ENCODE data around the gene ANAPC16.

ANAPC16 gene

DNA sequence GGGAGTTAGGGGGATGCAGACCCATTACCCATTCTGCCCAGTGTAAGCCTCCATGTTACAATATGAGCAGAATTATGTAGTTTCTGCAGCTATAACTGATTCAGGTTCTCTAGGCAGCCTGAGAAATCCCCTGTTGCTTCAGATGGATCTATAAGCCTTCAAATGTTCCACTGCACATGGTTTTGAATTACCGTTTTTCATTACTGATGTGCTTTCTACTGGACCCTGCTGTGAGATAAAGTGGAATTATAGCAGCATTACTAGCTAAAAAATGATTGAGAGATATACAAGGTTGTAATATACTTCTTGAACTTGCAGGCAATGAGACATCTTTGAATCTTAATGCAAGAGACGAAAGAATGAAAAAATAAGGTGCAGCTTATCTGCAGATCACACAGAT lies 38.4 kb upstream of the ANAPC16 start:
- H3K4me1 ChIP-seq (ENCODE audit: control insufficient read depth, insufficient read depth, low read length, poor library complexity, severe bottlenecking) = no peaks in the 10 kb centered on the region
- no peak overlapping the region for H3K4me3 ChIP-seq (ENCODE audit: insufficient read depth, low read depth, low read length, poor library complexity, severe bottlenecking)

DNA sequence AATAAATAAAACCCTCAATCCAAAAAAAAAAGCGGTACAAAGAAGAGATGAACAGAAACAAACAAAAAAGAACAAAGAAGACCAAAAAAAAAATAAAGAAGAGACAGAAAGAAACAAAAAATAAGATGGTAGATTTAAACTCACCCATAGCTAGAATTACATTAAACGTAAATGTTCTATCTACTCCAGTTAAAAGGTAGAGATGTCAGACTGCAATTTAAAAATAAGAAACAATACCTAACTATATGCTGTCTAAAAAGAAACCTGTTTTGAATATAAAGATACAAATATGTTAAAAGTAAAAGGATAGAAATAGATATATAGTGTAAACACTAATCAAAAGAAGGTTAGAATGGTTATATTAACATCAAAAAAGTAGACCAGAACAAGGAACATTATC lies 31.7 kb upstream of the ANAPC16 start:
- DNase-seq = no peak
- Histone ChIP-seq H3K9me3 (ENCODE audit: control insufficient read depth, low read length) (no peaks in the 10 kb centered on the region), H3K4me3 (ENCODE audit: insufficient read depth, low read depth, low read length, poor library complexity, severe bottlenecking) (no peak overlapping the region), H3K27ac (ENCODE audit: insufficient read depth, low read length, poor library complexity, severe bottlenecking) (no peak overlapping the region), H3K27me3 (replicated peaks; ENCODE audit: control insufficient read depth, insufficient read depth, low read length, poor library complexity, severe bottlenecking) (no peaks in the 10 kb centered on the region), H3K36me3 (ENCODE audit: control insufficient read depth, insufficient read depth, low read length) (peaks cover 8% of the 10 kb centered on the region), H3K4me1 (ENCODE audit: control insufficient read depth, insufficient read depth, low read length, poor library complexity, severe bottlenecking) (no peaks in the 10 kb centered on the region)

More for the DNA sequence above, 38.4 kb upstream of the ANAPC16 start:
- Histone ChIP-seq H3K9me3 (ENCODE audit: control insufficient read depth, low read length) (no peaks in the 10 kb centered on the region), H3K27me3 (replicated peaks; ENCODE audit: control insufficient read depth, insufficient read depth, low read length, poor library complexity, severe bottlenecking) (no peaks in the 10 kb centered on the region), H3K27ac (ENCODE audit: insufficient read depth, low read length, poor library complexity, severe bottlenecking) (no peak overlapping the region), H3K36me3 (ENCODE audit: control insufficient read depth, insufficient read depth, low read length) (peaks cover 10% of the 10 kb centered on the region)
- no peak for DNase-seq

DNA sequence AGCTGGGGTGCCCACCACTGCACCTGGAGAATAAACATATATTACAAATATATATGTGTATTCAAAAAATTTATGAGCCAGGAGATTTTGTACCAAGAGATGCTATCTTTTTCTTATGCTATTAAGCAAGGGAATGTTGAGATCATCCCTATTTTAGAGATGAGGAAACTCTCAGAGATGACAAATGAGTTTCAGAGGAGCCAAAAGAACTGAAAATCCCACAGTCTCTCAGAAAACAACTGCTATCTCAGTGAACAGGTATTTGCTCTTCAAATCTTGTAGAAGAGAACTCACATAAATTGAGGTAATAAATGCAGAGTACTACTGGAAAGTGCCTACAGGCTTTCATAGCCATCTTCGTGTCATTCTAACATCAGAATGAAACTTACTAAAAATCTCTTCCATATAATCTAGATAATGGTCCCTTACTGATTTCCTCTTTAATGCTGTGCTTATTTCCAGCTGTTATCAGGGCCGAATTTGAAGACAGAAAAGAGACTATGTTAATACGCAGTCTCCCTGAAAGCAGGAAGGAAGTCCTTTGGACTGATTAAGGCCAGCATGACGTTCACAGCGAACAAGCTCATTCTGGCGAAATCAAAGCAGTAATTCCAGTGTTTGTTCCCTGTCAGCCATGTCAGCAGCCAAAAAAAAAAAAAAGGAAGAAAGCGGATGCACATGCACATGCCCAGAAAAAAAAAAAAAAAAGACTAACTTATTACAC lies 29.4 kb upstream of the ANAPC16 start:
- no peak for DNase-seq
- H3K27ac ChIP-seq (ENCODE audit: insufficient read depth, low read length, poor library complexity, severe bottlenecking) = no peak overlapping the region

DNA sequence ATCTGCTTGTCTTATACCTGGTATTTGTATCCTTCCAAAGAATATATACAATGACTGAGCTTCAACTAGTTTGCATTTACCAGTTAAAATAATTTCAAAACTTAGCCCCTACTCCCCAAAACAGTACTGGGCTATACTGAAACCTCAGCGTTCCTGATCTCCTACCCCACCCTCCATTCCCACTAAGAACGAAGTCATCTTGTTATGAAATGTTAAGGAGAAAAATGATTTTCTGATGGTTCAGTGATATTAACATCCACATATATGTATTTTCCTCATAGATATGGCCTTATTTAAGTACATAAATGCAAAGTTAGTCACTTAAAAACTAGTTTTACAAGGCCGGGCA lies 28.9 kb upstream of the ANAPC16 start:
- H3K4me3 ChIP-seq (ENCODE audit: insufficient read depth, low read depth, low read length, poor library complexity, severe bottlenecking) = no peak overlapping the region
- peaks cover 2% of the 10 kb centered on the region for H3K36me3 ChIP-seq (ENCODE audit: control insufficient read depth, insufficient read depth, low read length)
- no peaks in the 10 kb centered on the region for H3K27me3 ChIP-seq (replicated peaks; ENCODE audit: control insufficient read depth, insufficient read depth, low read length, poor library complexity, severe bottlenecking)
- H3K9me3 ChIP-seq (ENCODE audit: control insufficient read depth, low read length) = no peaks in the 10 kb centered on the region
- H3K4me1 ChIP-seq (ENCODE audit: control insufficient read depth, insufficient read depth, low read length, poor library complexity, severe bottlenecking) = no peaks in the 10 kb centered on the region
- DNase-seq = no peak
- H3K27ac ChIP-seq (ENCODE audit: insufficient read depth, low read length, poor library complexity, severe bottlenecking) = no peak overlapping the region

More for the DNA sequence above, 29.4 kb upstream of the ANAPC16 start:
- Histone ChIP-seq H3K4me3 (ENCODE audit: insufficient read depth, low read depth, low read length, poor library complexity, severe bottlenecking) (no peak overlapping the region), H3K27me3 (replicated peaks; ENCODE audit: control insufficient read depth, insufficient read depth, low read length, poor library complexity, severe bottlenecking) (no peaks in the 10 kb centered on the region), H3K9me3 (ENCODE audit: control insufficient read depth, low read length) (no peaks in the 10 kb centered on the region), H3K36me3 (ENCODE audit: control insufficient read depth, insufficient read depth, low read length) (peaks cover 3% of the 10 kb centered on the region), H3K4me1 (ENCODE audit: control insufficient read depth, insufficient read depth, low read length, poor library complexity, severe bottlenecking) (no peaks in the 10 kb centered on the region)

DNA sequence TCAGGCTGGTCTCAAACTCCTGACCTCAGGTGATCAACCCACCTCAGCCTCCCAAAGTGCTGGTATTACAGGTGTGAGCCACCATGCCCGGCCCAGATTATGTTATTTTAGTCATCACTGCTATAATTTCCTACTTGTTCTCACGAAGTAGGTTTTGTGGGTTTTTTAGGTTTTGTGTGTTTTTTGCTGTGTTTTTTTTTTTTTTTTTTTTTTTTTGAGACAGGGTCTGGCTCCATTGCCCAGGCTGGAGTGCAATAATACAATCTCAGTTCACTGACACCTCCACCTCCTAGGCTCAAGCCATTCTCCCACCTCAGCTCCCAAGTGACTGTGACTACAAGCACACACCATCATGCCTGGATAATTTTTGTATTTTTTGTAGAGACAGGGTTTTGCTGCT lies 20.9 kb upstream of the ANAPC16 start:
- Histone ChIP-seq H3K4me1 (ENCODE audit: control insufficient read depth, insufficient read depth, low read length, poor library complexity, severe bottlenecking) (no peaks in the 10 kb centered on the region), H3K4me3 (ENCODE audit: insufficient read depth, low read depth, low read length, poor library complexity, severe bottlenecking) (no peak overlapping the region), H3K27me3 (replicated peaks; ENCODE audit: control insufficient read depth, insufficient read depth, low read length, poor library complexity, severe bottlenecking) (no peaks in the 10 kb centered on the region), H3K9me3 (ENCODE audit: control insufficient read depth, low read length) (no peaks in the 10 kb centered on the region), H3K27ac (ENCODE audit: insufficient read depth, low read length, poor library complexity, severe bottlenecking) (no peak overlapping the region), H3K36me3 (ENCODE audit: control insufficient read depth, insufficient read depth, low read length) (peaks cover 2% of the 10 kb centered on the region)
- DNase-seq = no peak

DNA sequence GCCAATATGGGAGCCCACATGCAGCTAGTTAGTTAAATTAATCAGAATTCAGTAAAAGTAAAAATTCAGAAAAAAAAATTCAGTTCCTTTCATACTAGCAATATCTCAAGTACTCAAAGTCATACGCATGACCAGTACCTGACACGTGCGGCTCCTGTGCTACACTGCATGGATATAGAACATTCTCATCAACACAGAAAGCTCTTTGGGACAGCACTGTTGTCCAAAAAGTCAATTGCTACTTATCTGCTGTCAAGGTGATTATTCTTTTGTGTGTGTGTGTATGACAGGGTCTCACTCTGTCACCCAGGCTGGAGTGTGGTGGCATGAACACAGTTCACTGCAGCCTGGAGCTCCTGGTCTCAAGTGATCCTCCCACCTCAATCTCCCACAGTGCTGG lies 14.9 kb upstream of the ANAPC16 start:
- Histone ChIP-seq H3K27me3 (replicated peaks; ENCODE audit: control insufficient read depth, insufficient read depth, low read length, poor library complexity, severe bottlenecking) (no peaks in the 10 kb centered on the region), H3K36me3 (ENCODE audit: control insufficient read depth, insufficient read depth, low read length) (peaks cover 17% of the 10 kb centered on the region), H3K4me3 (ENCODE audit: insufficient read depth, low read depth, low read length, poor library complexity, severe bottlenecking) (no peak overlapping the region), H3K9me3 (ENCODE audit: control insufficient read depth, low read length) (no peaks in the 10 kb centered on the region), H3K4me1 (ENCODE audit: control insufficient read depth, insufficient read depth, low read length, poor library complexity, severe bottlenecking) (no peaks in the 10 kb centered on the region), H3K27ac (ENCODE audit: insufficient read depth, low read length, poor library complexity, severe bottlenecking) (no peak overlapping the region)
- DNase-seq = no peak

DNA sequence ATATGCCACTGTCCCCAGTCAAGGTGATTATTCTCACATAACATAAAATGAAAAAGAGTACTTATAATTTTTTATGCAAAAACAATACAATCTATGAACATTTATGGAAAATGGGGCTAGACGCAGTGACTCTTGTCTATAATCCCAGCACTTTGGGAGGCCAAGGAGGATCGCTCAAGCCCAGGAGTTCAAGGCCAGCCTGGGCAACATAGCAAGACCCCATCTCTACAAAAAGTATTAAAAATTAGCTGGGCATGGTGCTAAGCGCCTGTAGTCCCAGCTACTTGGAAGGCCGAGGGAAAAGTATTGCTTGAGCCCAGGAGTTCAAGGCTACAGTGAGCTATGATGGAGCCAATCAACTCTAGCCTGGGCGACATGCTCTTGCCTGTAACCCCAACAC lies 14.5 kb upstream of the ANAPC16 start:
- Histone ChIP-seq H3K9me3 (ENCODE audit: control insufficient read depth, low read length) (no peaks in the 10 kb centered on the region), H3K4me3 (ENCODE audit: insufficient read depth, low read depth, low read length, poor library complexity, severe bottlenecking) (no peak overlapping the region), H3K4me1 (ENCODE audit: control insufficient read depth, insufficient read depth, low read length, poor library complexity, severe bottlenecking) (no peaks in the 10 kb centered on the region), H3K36me3 (ENCODE audit: control insufficient read depth, insufficient read depth, low read length) (peaks cover 17% of the 10 kb centered on the region), H3K27ac (ENCODE audit: insufficient read depth, low read length, poor library complexity, severe bottlenecking) (no peak overlapping the region), H3K27me3 (replicated peaks; ENCODE audit: control insufficient read depth, insufficient read depth, low read length, poor library complexity, severe bottlenecking) (no peaks in the 10 kb centered on the region)
- DNase-seq = no peak

DNA sequence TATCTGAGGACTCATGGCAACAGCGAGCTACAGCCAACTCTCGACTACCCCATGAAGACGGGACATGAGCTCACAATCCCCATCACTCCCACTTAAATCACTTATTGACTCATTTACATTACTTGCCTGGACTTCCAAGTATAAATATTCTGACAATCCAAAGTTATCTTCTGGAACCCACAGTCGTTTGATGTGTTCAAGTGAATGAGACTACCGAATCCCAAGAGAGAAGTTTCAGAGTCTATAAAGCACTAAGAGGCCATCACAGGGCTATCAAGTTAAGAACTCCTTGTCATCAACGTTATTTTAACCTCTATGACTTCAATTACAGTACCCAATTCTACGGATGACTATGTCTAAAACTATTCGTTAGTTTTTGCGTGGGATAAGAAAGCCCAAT lies 11.5 kb upstream of the ANAPC16 start:
- Histone ChIP-seq H3K4me3 (ENCODE audit: insufficient read depth, low read depth, low read length, poor library complexity, severe bottlenecking) (no peak overlapping the region), H3K36me3 (ENCODE audit: control insufficient read depth, insufficient read depth, low read length) (peaks cover 20% of the 10 kb centered on the region), H3K4me1 (ENCODE audit: control insufficient read depth, insufficient read depth, low read length, poor library complexity, severe bottlenecking) (no peaks in the 10 kb centered on the region), H3K27ac (ENCODE audit: insufficient read depth, low read length, poor library complexity, severe bottlenecking) (no peak overlapping the region), H3K27me3 (replicated peaks; ENCODE audit: control insufficient read depth, insufficient read depth, low read length, poor library complexity, severe bottlenecking) (no peaks in the 10 kb centered on the region), H3K9me3 (ENCODE audit: control insufficient read depth, low read length) (no peaks in the 10 kb centered on the region)
- DNase-seq = no peak

DNA sequence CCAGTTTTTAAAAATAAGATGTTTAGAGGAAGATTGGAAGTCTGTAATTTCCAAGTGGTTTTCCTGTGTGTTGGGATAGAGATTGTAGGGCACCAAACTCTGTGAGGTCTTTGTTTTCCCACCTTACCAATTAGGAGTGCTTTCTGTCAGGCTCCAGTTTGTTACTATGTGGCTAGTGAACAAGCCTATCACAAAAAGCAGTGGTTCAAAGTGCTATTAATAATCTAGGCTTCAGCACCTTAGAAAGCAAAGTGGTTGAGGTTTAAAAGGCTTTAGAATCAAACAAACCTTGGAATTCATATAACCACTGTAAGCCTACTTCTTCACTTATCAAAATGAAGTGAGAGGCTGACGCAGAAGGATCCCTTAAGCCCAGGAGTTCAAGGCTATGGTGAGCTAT lies 11.1 kb upstream of the ANAPC16 start:
- no peaks in the 10 kb centered on the region for H3K9me3 ChIP-seq (ENCODE audit: control insufficient read depth, low read length)
- H3K36me3 ChIP-seq (ENCODE audit: control insufficient read depth, insufficient read depth, low read length) = peaks cover 20% of the 10 kb centered on the region
- H3K4me1 ChIP-seq (ENCODE audit: control insufficient read depth, insufficient read depth, low read length, poor library complexity, severe bottlenecking) = no peaks in the 10 kb centered on the region
- no peaks in the 10 kb centered on the region for H3K27me3 ChIP-seq (replicated peaks; ENCODE audit: control insufficient read depth, insufficient read depth, low read length, poor library complexity, severe bottlenecking)
- no peak overlapping the region for H3K4me3 ChIP-seq (ENCODE audit: insufficient read depth, low read depth, low read length, poor library complexity, severe bottlenecking)
- no peak overlapping the region for H3K27ac ChIP-seq (ENCODE audit: insufficient read depth, low read length, poor library complexity, severe bottlenecking)
- DNase-seq = no peak

DNA sequence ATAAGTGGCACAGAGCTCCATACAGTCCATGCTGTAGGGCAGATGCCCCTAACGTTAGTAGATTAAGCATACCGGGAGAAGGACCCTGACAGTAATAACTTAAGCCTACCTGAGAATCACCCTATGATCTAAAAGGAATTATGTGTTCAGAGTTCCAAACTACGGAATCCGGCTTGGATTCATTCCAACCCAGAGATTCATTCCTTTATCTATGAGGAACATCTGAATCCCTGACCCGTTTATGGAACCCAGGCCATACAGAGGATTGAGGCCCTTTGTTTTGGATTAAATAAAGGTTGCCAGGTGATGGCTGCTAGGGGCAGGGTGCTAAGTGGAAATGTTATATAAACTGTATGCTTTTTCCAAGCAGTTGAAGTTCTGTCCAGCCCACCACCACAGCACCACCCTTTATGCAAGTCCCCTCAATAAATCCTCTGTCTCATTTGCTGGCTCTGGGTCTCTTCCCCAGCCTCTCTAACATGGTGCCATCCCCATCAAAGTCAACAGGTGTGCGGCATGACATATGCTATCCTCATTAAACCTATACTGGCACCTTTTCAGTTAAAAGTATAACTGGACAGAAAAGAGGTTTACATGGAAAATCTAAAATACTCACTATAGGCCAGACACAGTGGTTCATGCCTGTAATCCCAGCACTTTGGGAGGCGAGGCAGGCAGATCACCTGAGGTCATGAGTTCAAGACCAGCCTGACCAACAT lies 9.1 kb upstream of the ANAPC16 start:
- Histone ChIP-seq H3K27me3 (replicated peaks; ENCODE audit: control insufficient read depth, insufficient read depth, low read length, poor library complexity, severe bottlenecking) (no peaks in the 10 kb centered on the region), H3K9me3 (ENCODE audit: control insufficient read depth, low read length) (no peaks in the 10 kb centered on the region), H3K4me3 (ENCODE audit: insufficient read depth, low read depth, low read length, poor library complexity, severe bottlenecking) (no peak overlapping the region), H3K4me1 (ENCODE audit: control insufficient read depth, insufficient read depth, low read length, poor library complexity, severe bottlenecking) (no peaks in the 10 kb centered on the region), H3K36me3 (ENCODE audit: control insufficient read depth, insufficient read depth, low read length) (peaks cover 13% of the 10 kb centered on the region), H3K27ac (ENCODE audit: insufficient read depth, low read length, poor library complexity, severe bottlenecking) (no peak overlapping the region)
- DNase-seq = no peak

All from effector memory CD4-positive, alpha-beta T cell (primary cell).